NCI-H82 (cell line): ENCODE measurements around the gene ATP5F1D.

Source experiments
- DNase-seq: peaks from one replicate; lab custom pipeline; 2025; lab: John Stamatoyannopoulos, UW

ATP5F1D gene

GRCh38 chr19:1283207-1283916 is 41.8 kb downstream of the ATP5F1D start:
- DNase-seq, result no peak

DNA sequence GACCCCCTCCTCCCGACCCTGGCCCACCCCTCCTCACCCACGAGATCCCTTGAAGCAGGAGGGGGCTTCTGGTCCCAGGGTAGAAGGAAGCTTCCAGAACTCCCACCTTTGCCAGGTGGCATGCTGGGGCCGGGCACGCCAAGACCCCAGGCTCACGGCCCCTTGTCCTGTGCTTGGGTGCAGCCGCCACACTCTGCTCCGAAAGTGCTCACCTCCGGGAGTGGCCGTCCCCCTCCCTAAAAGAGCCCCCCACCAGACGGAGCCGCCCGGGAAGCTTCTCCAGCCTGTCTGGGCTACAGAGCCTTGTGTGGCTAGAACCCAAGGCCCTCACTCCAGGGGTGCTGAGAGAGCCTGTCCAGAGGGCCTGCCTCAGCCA is 42.4 kb downstream of the ATP5F1D start:
- no peak for DNase-seq

- DNase-seq, result no peak
Measured at GRCh38 chr19:1284293-1284978, 42.9 kb downstream of the ATP5F1D start.

DNA sequence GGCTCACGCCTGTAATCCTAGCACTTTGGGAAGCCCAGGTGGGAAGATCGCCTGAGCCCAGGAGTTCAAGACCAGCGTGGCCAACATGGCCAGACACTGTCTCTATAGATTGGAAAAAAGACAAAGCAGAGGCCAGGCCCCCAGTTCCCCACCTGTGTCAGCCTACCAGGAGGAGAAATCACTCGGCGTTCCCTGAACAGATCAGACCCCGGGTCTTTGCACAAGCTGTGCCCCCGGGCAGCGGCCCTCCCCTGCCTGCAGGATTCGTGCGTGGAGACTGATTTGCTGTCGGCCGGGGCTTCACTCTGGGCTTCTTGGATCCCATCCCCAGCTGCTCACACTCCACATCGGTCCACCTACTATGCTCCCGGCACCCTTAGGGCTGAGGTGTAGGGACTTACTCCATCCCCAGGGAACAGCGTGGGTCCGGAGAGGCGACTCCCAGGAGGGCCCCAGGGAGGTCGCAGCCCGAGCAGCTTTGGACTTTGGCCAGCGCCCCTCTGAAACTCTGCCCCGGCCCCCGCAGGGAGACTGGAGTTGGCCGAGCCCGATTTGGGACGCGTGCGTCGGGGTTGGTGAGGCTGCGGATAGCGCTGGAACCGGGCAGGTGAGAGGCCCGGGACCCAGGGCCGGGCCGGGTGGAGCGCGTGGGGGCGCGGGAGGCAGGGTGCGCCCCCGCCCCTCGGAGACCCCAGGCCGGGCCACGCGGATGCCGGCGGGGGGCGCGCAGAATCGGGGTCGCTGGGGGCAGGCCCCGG is 43.6 kb downstream of the ATP5F1D start:
- no peak for DNase-seq

GRCh38 chr19:1285737-1286360 is 44.3 kb downstream of the ATP5F1D start, which contains the start of gene EFNA2:
TSS of gene EFNA2 (plus strand) at chr19:1285873. CDS start at chr19:1286169, 296 bp downstream.
- DNase-seq, result no peak

GRCh38 chr19:1286487-1287353 is 45.2 kb downstream of the ATP5F1D start:
- no peak for DNase-seq

DNA sequence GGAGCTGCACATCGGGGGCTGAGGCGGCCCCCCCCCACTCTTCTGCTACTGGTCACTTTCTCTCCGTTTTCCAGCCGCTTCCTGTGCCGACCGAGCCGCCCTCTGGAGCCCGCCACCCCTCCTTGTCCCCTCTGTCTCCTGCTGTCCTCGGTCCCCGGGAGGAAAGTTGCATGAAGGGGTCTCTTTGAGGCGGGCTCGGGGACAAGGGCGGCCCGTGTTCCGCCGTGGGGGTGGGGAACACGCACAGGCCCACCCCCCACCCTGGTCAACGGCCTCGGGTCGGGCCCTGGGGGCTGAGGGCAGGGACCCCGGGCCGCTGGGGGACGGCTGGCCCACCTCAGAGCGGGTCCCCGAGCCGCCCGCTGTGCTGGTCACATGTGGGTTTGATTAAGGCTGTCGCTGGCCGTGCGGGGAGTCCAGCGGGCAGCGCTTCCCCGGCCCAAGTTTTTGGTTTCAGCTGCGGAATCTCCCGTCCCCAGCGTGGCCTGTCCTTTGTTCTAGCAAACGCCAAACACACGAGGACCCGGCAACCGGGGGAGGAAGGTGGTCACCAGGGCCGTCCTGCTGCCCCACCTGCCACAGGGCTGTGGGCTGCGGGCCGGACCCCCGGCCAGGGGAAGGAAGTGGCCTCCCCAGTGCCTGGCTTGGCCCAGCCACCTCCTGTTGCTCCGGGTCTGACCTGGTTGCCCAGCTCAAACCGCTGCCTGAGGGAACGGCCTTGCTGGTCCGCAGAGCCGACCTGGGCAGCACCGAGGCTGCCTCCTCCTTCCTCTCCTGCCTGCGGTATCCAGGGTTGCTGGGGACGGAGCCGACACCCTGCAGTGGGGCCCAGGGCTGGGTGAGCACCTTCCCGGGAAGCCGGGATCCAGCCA is 46.0 kb downstream of the ATP5F1D start:
- DNase-seq, result no peak

GRCh38 chr19:1288226-1288612 is 46.7 kb downstream of the ATP5F1D start:
- no peak for DNase-seq

GRCh38 chr19:1288833-1289685 is 47.5 kb downstream of the ATP5F1D start:
- DNase-seq, result no peak

DNA sequence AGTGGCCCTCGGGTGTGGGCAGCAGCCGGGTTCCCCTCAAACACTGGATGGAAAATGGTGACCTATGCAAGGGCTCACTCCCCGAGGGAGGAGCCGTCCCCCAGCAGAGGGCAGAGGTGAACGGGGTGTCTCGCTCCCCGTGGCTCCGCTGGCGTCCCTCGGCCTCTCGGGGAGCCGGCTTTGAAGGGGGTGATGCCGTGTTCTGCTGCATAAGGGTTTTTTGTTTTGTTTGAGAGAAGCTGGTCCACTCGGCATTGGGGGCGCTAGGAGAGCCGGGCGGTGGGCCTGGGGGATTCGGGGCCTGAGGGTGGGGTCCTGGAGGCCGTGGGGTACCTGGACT is 48.1 kb downstream of the ATP5F1D start:
- no peak for DNase-seq

DNA sequence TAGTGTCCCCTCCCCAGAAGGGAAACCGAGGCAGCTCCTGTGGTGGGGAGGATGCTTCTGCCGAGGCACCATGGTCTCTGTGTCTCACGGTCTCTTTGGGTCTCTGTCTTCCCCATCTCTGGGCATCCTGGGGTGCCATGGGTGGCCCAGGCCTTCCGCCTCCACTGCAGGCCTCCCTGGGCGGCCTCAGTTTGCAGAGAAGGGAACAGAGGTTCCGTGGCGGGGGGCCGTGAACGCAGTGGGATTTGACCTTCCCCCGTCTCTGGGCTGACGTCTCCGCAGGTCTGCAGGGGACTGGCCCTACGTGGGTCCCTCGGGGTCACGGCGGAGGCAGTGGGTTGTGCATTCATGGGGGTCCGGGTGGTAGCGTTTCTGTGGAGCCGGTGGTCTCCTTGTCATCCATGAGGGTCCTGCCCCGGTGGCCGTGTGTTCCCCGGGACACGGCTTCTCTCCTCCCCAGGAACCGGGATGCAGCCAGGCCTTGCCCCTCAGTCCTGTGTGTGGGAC is 48.7 kb downstream of the ATP5F1D start:
- no peak for DNase-seq

DNA sequence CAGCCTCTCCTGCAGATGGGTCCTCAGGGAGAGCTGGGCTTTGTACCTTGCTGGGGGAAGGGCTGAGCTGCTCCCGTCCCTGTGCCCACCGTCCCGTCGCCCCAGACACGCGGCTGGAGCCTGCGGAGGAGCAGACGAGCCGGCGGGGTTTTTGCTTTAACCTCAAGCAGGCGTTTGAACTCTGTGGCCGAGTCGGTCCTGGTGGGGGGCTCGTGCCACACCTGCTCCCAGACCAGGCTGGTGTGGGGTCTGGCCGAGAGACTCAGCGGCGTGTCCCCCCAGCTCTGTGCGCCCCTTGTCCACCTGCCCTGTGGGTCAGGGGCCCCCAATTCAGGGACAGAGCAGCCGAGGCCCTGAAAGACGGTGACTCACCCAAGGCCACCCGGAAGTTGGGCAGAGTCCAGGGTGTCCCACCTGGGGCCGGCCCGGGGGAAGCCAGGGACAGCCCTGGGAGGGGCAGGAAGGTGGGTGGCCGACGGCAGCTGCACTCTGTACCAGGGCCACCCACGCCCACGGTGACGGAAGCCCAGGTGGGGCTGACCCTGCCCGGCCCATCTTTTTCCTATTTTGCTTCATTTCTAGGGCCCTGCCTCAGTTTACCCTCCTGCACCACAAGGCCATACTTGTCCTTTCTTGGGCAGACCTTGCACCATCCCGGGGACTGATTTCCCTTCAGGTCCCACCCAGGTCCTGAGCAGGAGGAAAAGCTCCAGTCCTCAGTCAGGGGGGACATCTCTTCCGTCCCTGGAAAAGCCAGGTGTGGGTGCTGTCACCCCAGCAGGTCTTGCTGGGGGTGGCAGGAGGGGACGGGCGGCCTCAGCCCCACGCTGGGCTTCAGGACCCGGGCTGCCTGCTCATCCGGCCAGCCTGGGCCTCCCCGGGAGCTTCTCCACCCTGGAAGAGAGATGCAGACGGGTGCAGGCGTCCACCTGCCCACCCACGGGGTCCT is 49.4 kb downstream of the ATP5F1D start:
- no peak for DNase-seq

- DNase-seq, result no peak
Measured at GRCh38 chr19:1291761-1292418, 50.3 kb downstream of the ATP5F1D start.

- no peak for DNase-seq
Measured at GRCh38 chr19:1292419-1293151, 51.0 kb downstream of the ATP5F1D start.

DNA sequence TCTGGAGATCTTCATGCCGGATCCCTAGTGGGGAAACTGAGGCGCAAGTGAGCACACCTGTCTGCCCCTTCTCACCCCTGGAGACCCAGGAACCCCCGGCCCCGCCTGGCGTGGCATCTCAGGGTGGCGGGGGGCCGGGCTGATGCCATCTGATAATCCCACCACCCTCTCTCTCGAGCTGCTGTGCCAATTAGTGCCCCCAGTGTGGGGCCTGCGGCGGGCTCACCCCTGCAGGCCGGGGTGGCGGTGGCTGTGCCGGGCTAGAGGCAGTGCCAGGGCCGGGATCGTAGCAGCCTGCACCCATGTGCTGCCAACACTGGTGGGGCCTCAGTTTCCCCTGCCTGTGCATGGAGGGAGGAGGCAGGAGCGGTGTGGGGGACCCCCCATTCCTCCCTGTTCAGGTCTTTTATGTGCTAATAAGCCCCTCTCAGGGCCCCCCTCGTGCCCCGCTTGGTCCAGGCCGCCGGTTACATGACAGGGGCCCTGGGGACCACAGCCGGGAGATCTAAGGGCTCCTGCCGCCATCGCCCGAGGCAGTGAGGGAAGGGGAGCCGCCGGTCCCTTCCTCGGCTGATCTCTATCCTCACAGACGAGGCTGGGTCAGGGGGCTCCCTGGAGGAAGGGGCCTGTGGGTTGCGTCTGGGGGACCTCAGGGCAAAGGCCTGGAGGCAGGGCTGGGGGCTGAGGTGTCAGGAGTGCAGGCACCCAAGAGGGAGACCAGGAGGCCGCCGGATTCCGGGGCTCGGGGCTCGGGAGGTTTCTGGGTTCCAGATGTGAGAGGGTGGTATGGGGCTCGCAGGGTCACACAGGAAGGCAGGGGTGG is 52.4 kb downstream of the ATP5F1D start:
- no peak for DNase-seq
